IgD-negative memory B cell (primary cell): ENCODE data around the gene RAPSN. TPM values are rescaled to one million over a fixed set of nuclear protein-coding genes. Genes with fewer than 3 reads are reported as not detected.

Experiments used
- H3K27ac Mint-ChIP-seq, 3 donors: one replicate each; pipeline ENCODE4 v1.8.0; 2020 to 2022; ENCODE audit warnings: mild to moderate bottlenecking in 3 of 3, mixed read lengths in 3 of 3, moderate library complexity in 1 of 3
- H3K27me3 Mint-ChIP-seq: one replicate; pipeline ENCODE4 v1.8.0; 2021; ENCODE audit warnings: mixed read lengths
- H3K36me3 Mint-ChIP-seq: one replicate; pipeline ENCODE4 v1.8.0; 2020; ENCODE audit warnings: mild to moderate bottlenecking, mixed read lengths
- H3K4me1 Mint-ChIP-seq, 3 donors: one replicate each; pipeline ENCODE4 v1.8.0; 2020 to 2022; ENCODE audit warnings: mixed read lengths in 3 of 3, mild to moderate bottlenecking in 1 of 3
- H3K4me3 Mint-ChIP-seq, 4 donors: one replicate each; pipeline ENCODE4 v1.8.0; 2020 to 2022; ENCODE audit warnings: mild to moderate bottlenecking in 4 of 4, mixed read lengths in 4 of 4, moderate library complexity in 3 of 4
- H3K9me3 Mint-ChIP-seq, 3 donors: one replicate each; pipeline ENCODE4 v1.8.0; 2020 to 2021; ENCODE audit warnings: mixed read lengths in 3 of 3, mild to moderate bottlenecking in 1 of 3
- polyA plus RNA-seq: library from polyadenylated mRNA; unstranded; fragments of 300-500 nt; fragmentation: Illumina TruSeq; gene quantifications from one replicate; pipeline ENCODE4 v1.2.3, GENCODE V29; 2021

RAPSN gene
- polyA plus RNA-seq, result 0.15 TPM

DNA sequence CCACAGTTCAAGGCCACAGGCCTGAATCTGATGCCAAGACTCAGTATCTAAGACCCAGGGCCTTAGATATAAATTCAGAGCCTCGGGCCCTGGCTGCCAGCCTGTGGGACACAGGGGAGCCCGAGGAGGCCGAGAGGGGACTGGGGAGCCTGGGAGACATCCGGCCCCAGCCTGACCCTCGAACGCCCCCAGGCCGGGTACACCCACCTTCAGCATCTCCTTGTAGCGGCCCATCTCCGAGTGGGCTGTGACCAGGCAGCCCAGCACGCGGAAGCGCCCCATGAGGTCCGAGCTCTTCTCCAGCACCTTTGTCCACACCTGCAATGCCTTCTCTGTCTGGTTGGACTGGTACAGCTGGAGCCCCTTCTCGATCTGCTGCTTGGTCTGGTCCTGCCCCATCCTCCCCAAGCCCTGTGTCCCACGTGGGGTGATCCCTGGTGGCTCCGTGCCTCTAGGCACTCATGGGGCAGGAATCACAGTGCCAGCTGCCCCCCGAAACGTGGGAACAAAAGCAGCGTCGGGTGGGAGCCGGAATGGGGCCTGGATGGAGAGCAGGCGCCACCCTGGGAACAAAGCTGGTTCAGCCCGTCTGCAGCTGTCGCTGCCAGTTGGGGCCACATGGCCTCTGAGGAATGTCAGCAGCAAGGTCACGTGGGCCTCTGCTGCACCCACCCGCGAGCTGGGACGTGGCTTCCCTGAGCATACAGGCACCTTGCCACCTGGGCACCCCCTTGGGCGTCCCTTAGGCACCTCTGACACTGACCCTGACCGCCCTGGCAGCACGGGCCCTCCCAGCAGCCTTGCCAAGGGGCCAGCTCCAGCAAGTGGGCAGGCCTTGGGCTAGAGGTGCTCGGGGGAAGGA, at the start of gene RAPSN:
Gene RAPSN, minus strand, starts transcription at position 571 of the 862 bp plus-strand sequence. Its CDS starts 172 bp downstream, at position 399.
- no peak within 1 kb of the TSS for H3K4me3 Mint-ChIP-seq
- no peaks in the 10 kb centered on the region for H3K4me1 Mint-ChIP-seq
- H3K36me3 Mint-ChIP-seq, result no peaks in the 10 kb centered on the region
- peak within 1 kb of the TSS in 1 of 3 donors; percentile 57 for H3K27ac Mint-ChIP-seq
- no peaks in the 10 kb centered on the region for H3K9me3 Mint-ChIP-seq
- H3K27me3 Mint-ChIP-seq, result no peaks in the 10 kb centered on the region

DNA sequence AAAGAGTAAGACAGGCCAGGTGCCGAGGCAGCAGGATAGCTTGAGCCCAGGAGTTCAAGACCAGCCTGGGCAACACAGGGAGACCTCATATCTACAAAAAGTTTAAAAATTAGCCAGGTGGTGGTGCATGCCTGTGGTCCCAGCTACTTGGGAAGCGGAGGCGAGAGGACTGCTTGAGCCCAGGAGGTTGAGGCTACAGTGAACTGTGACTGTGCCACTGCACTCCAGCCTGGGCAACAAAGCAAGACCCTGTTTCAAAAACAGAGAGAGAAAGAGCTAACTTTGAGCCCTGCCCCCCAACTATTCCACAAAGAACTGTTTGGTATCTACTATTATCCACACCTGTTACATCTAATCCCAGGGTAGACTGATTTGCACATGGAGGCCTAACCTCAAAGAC, 49.2 kb upstream of the RAPSN start:
- no peaks in the 10 kb centered on the region for H3K27me3 Mint-ChIP-seq
- no peaks in the 10 kb centered on the region for H3K36me3 Mint-ChIP-seq
- H3K4me3 Mint-ChIP-seq, result no peak overlapping the region
- no peaks in the 10 kb centered on the region for H3K9me3 Mint-ChIP-seq
- peaks cover 26 to 41% (median 32%) of the 10 kb centered on the region in 3 donors for H3K4me1 Mint-ChIP-seq
- peak overlapping the region in 2 of 3 donors; percentile 47 to 73 for H3K27ac Mint-ChIP-seq

DNA sequence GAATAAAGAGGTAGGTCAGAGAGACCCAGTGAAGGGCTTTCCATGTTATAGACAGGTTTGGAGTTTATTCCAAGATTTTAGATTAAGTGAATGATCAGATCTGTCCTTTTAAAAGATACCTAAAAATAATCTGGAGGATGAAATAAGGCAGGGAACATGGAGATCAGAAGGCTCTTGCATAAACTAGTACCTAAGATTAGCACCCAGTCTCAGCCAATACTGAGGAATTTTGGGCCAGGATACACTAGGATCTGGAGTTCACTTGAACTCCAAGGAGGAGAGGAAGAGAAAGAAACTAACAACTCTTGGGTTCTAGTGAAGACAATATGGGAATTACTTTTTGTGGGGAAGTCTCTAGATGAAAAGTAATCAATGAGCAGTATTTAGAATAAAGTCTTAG, 47.9 kb upstream of the RAPSN start:
- H3K27me3 Mint-ChIP-seq, result no peaks in the 10 kb centered on the region
- no peaks in the 10 kb centered on the region for H3K9me3 Mint-ChIP-seq
- no peak overlapping the region for H3K4me3 Mint-ChIP-seq
- peaks cover 22 to 36% (median 25%) of the 10 kb centered on the region in 3 donors for H3K4me1 Mint-ChIP-seq
- no peak overlapping the region for H3K27ac Mint-ChIP-seq
- peaks cover 2% of the 10 kb centered on the region for H3K36me3 Mint-ChIP-seq

DNA sequence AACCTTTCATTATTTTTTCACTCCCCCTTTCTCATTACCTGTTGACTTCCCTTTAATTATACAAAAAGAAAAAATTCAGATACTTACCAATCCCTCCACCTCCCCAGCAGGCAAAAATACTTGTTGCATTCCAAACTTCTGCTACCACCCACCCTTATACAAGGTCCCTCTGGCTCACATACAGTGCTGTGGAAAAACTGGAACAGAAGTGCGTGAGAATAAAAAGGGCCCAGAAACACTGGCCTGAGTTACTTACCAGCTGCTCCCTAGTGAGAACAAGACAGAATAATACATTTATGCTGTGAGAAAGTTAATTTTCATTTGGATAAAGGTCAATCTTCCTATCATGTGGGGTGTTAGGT, 46.9 kb upstream of the RAPSN start:
- Mint-ChIP-seq H3K27ac (no peak overlapping the region), H3K27me3 (no peaks in the 10 kb centered on the region), H3K4me3 (no peak overlapping the region)

DNA sequence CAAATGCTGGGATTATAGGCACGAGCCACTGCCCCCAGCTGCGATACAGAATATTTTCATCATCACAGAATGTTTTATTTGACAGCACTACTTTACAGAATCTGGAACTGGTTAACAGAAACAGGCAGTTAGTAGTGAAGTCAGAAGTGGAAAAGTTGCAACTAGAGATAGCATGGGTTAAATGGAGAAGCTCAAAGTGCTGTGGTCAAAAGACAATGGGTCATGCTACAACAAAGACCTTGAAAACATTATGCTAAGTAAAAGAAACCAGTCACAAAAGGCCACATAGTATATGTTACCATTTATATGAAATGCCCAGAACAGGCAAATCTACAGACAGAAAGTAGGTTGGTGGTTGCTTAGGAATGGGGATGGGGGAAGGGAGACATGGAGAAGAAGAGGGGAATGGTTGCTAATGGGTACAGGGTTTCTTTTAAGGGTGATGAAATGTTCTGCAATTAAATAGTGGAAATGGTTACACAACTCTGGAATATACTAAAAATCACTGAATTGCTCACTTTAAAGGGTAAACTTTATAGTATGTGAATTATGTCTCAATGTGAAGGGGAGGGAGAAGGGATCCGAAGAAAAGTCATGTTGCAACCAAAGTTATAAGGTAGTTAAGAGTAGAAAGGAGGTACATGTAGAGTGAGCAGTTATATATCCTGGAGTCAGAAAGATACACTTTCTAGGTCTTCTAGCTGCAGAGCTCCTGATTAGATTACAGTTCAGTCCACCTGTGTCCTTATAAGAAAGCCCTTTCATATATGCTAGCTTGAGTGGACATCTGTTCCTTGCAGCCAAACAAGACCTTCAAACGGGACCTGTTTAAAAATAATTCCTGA, 46.3 kb upstream of the RAPSN start:
- no peaks in the 10 kb centered on the region for H3K9me3 Mint-ChIP-seq
- H3K27me3 Mint-ChIP-seq, result no peaks in the 10 kb centered on the region
- no peak overlapping the region for H3K27ac Mint-ChIP-seq
- no peak overlapping the region for H3K4me3 Mint-ChIP-seq
- H3K36me3 Mint-ChIP-seq, result peaks cover 2% of the 10 kb centered on the region
- peaks cover 18 to 25% (median 19%) of the 10 kb centered on the region in 3 donors for H3K4me1 Mint-ChIP-seq

More for the DNA sequence above, 46.9 kb upstream of the RAPSN start:
- Mint-ChIP-seq H3K9me3 (no peaks in the 10 kb centered on the region), H3K36me3 (peaks cover 2% of the 10 kb centered on the region), H3K4me1 (peaks cover 21 to 31% (median 22%) of the 10 kb centered on the region in 3 donors)

DNA sequence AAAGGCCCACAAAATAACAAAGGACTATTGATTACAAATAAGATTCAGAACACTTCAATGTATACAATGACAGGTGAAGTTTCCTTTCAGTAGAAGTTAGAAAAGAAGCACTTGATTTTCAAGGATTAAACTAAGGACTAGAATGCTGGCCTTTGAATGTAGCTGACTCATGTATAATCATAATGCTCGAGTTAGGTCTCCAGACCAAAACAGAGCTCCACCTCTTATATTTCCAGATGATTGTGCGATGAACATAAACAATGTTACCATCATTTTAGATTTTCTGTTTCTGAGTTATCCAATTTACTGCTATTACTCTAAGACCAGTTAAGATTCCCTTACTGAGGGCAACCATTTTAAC, 40.4 kb upstream of the RAPSN start:
- peak overlapping the region in 2 of 3 donors; percentile 35 to 71 for H3K27ac Mint-ChIP-seq
- no peaks in the 10 kb centered on the region for H3K27me3 Mint-ChIP-seq
- no peaks in the 10 kb centered on the region for H3K9me3 Mint-ChIP-seq
- H3K36me3 Mint-ChIP-seq, result peaks cover 2% of the 10 kb centered on the region
- peaks cover 0 to 12% (median 10%) of the 10 kb centered on the region in 3 donors for H3K4me1 Mint-ChIP-seq
- no peak overlapping the region for H3K4me3 Mint-ChIP-seq

DNA sequence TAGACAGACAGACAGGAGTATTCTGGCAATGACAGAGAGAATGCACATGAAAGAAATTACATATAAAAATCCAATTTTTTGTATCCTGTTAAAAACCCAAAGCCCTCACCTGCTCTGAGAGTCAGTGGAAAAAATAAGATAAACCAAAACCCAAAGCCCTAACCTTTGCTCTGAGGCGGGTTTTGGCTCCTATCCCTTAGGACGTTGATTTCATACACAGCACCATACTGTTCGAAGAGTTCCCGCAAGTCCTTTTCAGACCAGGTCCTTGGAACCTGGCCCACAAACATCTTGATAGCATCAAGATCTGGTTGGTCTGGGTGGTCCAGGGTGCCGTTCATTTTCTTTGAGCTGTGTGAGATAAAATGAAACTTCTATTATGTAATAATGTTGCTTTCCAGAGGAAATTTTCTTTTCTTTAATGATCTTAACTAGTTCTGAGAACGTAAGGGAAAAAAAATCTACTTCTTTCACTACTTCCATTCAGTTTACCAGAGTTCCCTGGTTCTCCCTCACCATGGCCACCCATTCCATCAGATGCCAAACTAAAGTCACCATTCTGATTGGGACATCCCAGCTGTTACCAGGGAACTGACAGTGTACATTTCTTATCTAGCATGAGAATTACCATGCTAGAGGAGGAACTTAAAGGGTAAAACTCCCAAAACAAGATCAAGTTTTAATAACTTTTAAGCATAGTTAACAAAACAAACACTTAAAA, 39.9 kb upstream of the RAPSN start:
- Mint-ChIP-seq H3K27me3 (no peaks in the 10 kb centered on the region), H3K4me1 (peaks cover 0 to 9% (median 7%) of the 10 kb centered on the region in 3 donors), H3K36me3 (peaks cover 2% of the 10 kb centered on the region), H3K4me3 (no peak overlapping the region), H3K9me3 (no peaks in the 10 kb centered on the region), H3K27ac (peak overlapping the region in 1 of 3 donors; percentile 31)

DNA sequence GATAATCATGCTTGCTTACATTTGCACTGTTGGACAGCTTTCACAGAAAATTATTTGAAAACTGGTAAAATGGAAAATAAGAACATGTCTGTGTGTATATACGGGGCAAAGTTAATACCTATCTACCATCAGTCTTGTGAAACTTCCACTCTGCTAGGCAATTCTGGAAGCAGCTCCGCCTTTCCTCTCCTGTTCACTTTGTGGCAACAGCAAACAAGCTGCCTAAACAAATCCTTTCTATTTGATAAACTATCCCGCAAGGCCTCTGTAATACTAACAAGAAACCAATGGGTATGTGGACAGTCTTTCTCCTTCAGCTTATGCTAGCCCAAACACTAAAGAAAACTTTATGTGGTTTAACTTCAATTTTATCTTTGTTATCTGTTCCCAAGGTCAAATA, 39.2 kb upstream of the RAPSN start:
- Mint-ChIP-seq H3K27me3 (no peaks in the 10 kb centered on the region), H3K27ac (peak overlapping the region in 1 of 3 donors; percentile 1), H3K4me1 (peaks cover 0 to 6% (median 4%) of the 10 kb centered on the region in 3 donors), H3K9me3 (no peaks in the 10 kb centered on the region), H3K4me3 (no peak overlapping the region), H3K36me3 (peaks cover 2% of the 10 kb centered on the region)

DNA sequence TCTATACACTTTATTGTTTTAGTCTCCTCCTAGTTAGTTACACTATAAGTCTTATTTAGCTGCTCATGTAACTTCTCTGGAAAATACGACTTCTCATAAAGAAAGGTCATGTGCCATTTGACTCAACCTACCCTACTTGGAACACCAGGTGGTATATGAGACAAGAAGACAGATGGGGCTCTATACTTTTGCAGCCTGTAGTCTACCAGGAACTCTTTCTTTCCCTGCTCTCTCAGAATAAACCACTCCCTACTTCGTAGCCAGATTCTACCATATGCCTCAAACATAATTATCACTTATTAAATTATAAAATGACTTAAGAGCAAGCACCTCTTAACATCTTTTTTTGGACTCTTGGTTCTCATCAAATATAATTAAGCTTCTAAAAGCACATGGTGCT, 38.5 kb upstream of the RAPSN start:
- no peaks in the 10 kb centered on the region for H3K36me3 Mint-ChIP-seq
- peaks cover 0 to 6% (median 0%) of the 10 kb centered on the region in 3 donors for H3K4me1 Mint-ChIP-seq

DNA sequence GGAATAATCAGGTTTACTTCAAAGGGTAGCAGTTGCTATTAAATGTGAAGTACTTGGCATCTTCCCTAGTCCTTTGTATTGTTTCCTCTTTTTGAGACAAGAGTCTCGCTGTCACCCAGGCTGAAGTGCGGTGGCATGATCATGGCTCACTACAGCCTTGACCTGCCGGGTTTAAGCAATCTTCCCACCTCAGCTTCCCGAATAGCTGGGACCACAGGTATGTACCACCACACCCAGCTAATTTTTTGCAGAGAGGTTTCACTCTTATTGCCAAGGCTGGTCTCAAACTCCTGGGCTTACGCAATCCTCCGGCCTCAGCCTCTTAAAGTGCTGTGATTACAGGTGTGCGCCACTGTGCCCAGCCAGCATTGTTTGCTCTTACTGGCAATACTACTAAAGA, 36.2 kb upstream of the RAPSN start:
- Mint-ChIP-seq H3K4me1 (peaks cover 0 to 6% (median 0%) of the 10 kb centered on the region in 3 donors), H3K36me3 (peaks cover 2% of the 10 kb centered on the region), H3K9me3 (no peaks in the 10 kb centered on the region), H3K27me3 (no peaks in the 10 kb centered on the region), H3K4me3 (no peak overlapping the region), H3K27ac (no peak overlapping the region)

More for the DNA sequence above, 38.5 kb upstream of the RAPSN start:
- H3K27me3 Mint-ChIP-seq, result no peaks in the 10 kb centered on the region
- H3K4me3 Mint-ChIP-seq, result no peak overlapping the region
- H3K9me3 Mint-ChIP-seq, result no peaks in the 10 kb centered on the region
- H3K27ac Mint-ChIP-seq, result no peak overlapping the region

DNA sequence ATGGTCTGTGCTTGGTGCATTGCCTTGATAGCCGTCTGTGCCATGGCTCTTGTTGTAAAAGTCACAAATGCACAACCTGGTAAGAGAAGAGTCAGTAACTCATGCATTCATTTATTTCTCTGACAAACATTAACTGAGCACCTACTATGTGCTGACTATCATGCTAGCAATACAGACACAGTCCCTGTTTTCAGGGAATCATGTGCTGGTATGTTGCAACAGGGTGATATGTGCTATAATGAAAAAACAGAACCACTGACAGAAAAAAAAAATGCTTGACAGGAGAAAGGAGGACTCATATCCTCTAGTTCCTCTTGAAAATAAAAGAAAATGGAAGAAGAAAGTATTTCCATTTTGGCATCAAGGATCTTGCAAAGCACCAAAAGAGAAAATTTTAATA, 34.5 kb upstream of the RAPSN start:
- peaks cover 11% of the 10 kb centered on the region for H3K36me3 Mint-ChIP-seq

DNA sequence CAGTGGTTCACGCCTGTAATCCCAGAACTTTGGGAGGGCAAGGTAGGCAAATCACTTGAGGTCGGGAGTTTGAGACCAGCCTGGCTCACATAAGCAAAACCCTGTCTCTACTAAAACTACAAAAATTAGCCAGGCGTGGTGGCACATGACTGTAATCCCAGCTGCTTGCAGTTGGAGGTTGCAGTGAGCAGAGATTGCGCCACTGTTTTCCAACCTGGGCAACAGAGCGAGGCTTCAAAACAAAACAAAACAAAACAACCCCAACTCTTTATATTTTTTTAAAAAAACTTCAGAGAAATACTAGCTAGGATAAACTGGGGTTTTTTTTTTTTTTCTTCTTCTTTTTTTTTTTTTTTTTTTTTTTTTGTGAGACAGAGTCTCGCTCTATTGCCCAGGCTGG, 31.8 kb upstream of the RAPSN start:
- Mint-ChIP-seq H3K4me3 (no peak overlapping the region), H3K27ac (no peak overlapping the region), H3K9me3 (no peaks in the 10 kb centered on the region), H3K27me3 (no peaks in the 10 kb centered on the region), H3K36me3 (peaks cover 16% of the 10 kb centered on the region), H3K4me1 (no peaks in the 10 kb centered on the region)

More for the DNA sequence above, 34.5 kb upstream of the RAPSN start:
- H3K27me3 Mint-ChIP-seq, result no peaks in the 10 kb centered on the region
- no peaks in the 10 kb centered on the region for H3K4me1 Mint-ChIP-seq
- H3K9me3 Mint-ChIP-seq, result no peaks in the 10 kb centered on the region
- H3K4me3 Mint-ChIP-seq, result peak overlapping the region in 1 of 4 donors; percentile 36
- H3K27ac Mint-ChIP-seq, result no peak overlapping the region

DNA sequence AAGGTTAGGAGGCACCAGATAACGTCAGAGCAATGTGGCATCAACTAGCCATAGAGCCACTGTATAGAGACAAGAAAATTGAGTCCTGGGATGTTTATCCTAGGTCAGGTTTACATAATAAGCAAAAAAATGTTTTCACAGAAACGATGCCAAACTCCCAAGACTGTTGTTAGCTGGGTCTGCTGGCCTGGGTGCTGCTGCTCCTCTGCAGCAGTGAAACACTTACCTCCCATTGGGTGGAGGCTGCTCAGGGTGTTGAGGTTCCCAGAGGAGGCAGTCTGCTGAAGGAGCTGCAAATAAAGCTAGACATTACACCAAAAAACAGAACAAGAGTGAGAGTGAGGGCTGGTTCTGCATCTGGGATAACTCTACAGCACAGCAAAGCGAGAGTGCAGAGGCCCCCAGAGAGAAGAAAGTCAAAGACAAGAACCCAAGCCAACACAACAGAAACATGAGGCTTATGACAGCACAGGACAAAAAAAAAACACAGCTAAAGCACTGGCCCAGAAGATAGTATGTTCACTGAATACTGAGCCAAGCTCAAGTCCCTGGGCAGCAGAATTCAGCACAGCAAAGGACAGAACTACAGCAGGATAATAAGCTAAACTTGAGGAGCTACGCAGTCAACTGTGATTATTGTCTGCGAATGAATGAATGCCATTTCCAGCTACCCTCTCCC, 29.9 kb upstream of the RAPSN start:
- Mint-ChIP-seq H3K36me3 (peaks cover 16% of the 10 kb centered on the region), H3K27ac (peak overlapping the region in 1 of 3 donors; percentile 45), H3K27me3 (no peaks in the 10 kb centered on the region), H3K4me1 (no peaks in the 10 kb centered on the region), H3K9me3 (no peaks in the 10 kb centered on the region), H3K4me3 (no peak overlapping the region)

DNA sequence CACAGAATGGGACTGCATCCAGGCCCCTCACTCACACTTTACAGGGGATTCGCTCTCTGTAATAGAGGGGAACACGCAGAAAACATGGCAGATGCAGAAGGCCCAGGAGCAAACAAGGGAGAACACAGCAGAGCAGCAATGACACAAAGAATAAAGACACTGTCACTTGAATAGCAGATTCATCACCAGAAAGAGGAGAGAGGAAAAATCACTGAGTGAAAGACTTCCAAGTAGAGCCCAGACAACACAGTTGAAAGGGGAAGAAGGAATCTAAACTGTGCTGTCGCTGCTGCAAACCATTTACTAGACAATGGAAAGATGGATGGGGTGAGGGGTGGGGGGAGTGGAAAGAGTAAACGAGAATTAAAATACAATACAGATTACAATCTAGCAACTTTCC, 28.8 kb upstream of the RAPSN start:
- no peaks in the 10 kb centered on the region for H3K27me3 Mint-ChIP-seq
- H3K9me3 Mint-ChIP-seq, result no peaks in the 10 kb centered on the region
- H3K36me3 Mint-ChIP-seq, result peaks cover 16% of the 10 kb centered on the region
- no peak overlapping the region for H3K4me3 Mint-ChIP-seq
- no peak overlapping the region for H3K27ac Mint-ChIP-seq
- peaks cover 0 to 2% (median 0%) of the 10 kb centered on the region in 3 donors for H3K4me1 Mint-ChIP-seq
